GM19351 (cell line): ENCODE data around the gene LCP2.

Experiments used
- ATAC-seq: cut with Tn5 transposase; IDR thresholded peaks from one replicate; pipeline ENCODE4 v1.9.1; 2021; ENCODE audit warnings: mild to moderate bottlenecking, moderate library complexity; ENCODE audit not compliant: unreplicated experiment

Gene LCP2

DNA sequence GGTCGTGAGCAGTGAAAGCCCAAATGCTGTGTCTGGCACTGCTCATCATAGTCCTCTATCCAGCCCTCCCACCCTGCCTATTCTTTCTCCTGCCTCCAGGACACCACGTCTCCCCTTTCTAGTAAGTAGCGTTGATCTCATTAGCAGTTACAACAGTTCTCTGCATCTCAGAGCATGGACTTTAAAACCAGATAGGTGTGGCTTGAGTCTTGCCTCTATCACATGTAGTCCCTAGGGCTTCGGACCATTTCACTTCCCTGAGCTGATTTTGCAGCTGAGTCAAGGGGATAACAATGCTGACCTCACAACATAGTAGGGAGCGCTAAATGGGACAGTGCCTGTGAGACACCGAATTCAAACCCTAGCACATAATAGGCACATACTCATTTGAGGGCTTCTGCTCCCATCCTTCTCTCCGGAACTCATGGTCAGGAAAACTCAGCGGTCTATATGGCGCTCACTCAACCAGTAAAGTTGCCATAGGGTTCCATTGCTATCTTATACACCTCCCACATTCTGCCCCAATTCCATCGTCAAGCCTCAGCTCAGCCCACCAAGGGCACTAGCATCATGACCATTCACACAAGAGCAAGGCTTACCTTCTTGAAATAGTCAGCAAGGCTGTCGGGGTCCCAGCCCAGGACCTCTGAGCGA is 515 bp downstream of the LCP2 start:
- peak; percentile 55 for ATAC-seq

DNA sequence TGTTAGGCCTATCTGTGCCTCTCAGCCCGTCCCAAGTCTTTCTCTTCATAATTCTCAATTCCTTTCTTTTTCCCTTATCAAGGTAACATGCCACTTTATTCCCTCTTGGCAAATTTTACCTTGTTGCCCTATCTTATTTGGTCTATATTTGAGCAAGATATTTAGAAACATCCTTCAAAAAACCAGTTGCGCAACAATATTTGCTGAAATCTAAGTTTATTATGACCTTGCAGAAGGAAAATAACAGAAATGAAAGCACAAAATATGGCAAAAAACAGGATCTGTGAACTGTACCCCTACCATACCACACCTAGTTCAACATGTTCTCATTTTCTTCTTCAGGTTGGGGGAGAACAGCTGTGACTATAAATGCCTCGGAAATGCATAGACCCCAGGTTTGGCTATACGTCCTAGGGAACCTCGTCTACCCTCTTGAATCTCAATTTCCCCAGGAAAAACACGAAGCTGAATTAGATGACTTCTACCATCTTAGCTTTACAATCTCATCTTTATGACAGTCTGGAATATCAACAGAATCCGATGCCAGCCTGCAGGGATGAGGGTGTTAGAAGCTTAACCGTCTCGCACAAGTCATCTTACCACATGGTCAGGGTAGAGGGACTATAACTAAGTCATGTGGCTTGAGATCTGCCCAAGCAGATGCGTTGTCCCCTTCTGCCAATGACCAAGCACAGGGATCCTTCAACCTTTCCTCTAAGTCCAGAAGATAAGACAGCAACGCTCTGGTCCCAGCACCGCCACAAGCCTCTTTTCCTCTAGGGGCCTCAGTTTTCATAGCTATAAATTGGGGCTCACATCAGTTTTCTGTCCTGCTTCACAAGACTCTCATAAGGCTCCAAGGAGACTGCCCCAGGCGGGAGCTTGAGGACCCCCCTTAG is 1.3 kb downstream of the LCP2 start:
- no peak for ATAC-seq

DNA sequence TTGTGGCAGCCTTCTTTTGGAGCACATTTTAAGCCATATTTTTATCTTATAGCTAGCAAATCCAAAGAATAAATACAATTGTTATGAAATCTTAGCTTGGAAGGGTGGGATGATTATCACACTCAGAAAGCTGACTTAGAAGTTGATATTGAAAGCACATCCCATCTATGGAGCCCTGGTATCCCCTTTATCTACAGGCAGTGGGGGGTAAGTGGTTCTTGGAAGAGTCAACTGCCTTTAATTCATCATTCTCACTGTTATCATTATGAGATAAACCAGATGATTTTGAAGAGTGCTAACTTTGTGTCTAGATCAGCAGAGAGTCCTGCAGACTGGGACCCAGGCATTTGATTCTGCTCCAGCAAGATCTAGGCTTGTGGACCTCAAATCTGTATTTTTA is 3.0 kb downstream of the LCP2 start:
- ATAC-seq, result no peak

DNA sequence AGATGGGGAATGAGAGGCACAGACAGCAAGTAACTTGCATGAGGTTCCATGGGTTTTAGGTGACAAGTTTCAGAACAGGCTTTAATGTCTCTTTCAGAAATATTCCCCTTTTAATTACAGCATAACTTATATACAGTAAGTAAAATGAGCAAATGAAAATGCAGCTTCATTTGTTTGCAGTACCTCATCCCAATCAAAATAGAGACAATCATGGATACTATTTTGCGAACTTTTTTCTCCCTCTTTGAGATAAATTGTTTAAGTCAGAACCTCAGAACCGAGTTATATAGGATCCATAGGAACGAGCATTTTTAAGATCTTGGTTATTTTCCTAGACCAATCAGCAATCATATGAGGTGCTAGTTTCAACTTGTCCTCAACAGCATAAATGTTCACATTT is 3.5 kb downstream of the LCP2 start:
- ATAC-seq, result no peak

DNA sequence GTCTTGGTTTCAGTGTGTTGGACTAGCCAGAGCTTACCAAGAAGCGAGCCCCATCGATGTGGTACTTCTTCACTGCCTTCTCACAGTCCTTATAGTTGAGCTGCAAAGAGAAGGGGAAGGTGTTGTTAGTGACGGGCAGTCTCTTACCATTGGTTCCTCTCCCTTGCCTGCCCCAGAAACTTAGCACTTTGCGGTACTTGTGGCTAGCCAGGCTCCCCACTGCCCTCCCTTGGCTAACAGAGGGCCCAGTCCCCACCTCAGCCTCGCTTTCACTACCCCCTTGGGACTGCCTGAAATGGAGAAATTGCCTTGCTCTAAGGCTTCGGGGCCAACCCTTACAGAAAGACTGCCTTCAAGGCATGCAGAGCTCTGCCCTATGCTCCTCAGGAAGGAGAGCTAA is 4.3 kb downstream of the LCP2 start:
- ATAC-seq, result peak; percentile 76

DNA sequence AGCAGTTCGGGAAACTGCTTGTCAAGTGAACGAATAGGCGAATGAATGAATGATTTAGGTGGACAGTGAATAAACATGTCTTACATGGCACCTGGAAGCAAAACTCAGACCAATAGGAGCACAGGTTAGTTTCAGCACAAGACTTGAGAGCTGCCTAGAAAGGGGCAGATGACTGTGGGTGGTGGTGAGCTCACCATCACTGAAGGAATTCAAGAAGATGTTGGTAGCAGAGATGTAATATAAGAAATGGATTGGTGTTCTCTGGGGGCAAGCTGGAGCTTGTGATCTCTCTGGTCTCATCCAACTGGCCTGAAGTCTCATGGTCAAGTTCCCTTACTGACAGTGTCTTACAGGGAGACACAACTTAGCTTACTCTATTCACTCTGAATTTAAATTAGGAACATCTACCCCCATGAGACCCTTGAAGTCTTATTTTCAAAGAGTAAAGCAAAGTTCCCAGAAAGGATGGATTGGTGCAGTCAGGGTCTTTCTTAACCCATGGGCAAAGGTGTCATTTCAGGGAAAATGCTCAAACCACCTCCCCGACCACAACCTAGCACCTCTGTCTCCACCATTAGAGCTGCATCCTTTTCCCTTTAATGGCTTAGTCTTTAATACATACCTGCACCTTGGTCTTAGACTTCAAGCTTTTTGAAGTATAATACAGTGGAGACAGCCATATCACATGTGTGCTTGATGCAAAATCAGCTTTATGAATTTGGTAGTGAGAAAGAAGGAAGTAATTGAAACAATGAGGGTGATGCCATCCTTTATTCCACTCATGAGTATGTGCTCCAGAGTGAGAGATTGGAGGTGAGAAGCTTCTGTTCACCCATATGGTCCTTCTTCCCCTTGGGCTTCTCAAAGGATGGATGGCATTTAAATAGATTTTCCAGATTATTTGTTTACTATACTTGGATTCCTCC is 5.1 kb downstream of the LCP2 start:
- no peak for ATAC-seq

DNA sequence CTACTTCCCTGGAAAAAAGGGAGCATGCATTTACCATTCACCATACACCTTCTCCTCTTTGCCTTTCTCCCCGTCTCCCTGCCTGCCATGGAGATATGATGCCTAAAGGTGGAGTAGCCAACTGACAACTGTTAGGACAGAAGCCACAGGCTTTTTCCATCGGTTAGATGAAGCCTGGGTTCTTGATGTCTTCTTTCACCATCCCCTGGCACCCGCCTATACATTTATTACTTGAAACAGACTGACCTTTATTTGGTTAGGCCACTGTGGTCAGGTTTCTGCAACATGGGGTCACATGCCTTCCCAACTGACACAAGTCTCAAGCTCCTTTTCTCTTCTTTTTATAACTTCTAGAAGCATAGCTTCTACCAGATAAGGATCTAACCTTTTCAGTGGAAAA is 7.1 kb downstream of the LCP2 start:
- ATAC-seq, result no peak

DNA sequence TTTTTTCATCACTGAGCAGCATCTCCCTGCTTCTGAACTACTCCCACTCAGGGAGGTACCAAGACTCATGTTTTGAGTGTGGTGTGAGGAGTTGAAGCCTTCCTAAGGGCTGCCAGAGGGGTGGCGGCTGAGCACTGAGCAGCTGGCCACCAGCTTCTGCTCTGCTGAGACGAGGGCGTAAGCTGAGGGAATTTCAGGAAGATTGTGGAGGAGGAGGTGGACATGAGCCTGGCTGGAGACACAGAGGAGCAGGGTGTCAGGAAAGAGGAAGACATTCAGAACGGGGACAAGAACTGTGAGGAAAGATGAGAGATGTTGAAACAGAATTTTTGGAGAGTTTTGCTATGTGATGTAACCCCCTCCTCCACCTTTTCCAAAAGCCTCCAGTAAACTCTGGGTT is 7.8 kb downstream of the LCP2 start:
- ATAC-seq, result no peak

DNA sequence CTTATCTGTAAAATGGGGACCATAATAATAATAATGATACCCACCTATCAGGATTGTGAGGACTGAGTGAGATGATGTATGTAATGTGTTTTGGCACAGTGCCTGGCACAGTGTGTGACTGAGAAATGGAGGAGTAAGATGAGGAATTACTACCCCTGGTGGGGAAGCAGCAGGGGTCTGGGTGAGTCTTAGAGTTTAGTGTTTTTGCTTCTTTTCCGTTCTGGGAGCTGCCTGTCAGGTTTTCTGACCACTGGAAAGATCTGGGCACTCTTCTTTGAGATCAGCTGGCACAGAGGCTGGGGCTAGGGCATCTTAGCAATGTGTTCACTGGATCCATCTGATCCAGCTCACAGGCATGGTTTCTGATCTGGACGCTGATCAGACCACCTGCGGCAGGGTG is 8.5 kb downstream of the LCP2 start:
- no peak for ATAC-seq

DNA sequence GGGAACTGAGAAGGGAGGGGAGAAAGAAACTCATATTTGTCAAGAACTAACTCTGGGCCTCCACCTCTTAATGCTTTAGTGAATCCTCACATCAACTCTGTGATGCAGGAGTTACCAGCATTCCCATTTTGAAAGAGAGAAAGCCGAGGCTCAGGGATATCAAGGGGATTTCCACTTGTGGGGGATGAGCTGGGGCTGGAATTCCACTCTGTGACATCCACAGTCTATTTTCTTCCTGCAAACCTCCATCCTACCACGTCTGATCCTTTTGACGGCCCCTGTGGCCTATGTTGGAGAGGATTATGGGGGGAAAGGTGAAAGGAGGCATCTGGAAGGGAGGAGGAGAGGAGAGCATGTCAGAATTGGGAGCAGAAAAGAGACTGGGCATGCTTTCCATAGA is 9.0 kb downstream of the LCP2 start:
- no peak for ATAC-seq

DNA sequence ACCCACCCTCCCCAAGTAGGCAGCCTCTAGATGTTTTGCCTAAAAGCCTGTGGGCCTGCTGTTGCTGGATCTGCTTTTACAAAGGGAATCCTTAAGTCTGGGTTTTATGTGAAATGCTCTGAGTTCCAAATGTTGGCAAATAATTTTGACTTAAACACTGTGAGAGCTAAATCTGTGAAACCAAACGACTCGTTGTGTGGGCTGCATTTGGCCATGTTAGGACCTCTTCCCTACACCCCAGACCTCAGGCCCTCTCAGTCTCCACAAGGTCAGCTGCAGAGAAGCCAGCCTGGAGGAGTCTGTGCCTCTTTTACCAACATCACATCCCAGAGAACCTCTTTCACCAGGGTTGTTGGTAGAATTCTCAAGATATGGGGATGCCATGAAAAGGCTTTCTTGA is 9.4 kb downstream of the LCP2 start:
- no peak for ATAC-seq

DNA sequence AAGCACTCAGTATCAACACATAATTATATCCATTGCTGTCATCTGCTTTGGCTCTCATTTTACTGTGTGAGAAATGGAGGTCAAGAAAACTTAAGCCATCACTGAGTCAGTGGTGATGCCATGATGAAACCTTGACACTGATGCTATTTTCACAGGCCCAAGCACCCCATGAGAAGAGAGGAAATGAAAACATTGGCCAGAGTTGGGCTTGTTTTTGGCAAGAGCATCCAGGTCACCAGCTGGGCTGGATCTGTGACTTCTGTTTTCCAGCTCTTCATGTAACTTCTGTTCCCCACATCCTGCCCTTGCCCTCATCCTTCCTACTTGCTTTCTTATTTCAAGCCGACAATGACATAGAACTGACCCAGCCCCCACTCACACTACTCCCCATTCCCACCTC is 10.0 kb downstream of the LCP2 start:
- ATAC-seq, result no peak

DNA sequence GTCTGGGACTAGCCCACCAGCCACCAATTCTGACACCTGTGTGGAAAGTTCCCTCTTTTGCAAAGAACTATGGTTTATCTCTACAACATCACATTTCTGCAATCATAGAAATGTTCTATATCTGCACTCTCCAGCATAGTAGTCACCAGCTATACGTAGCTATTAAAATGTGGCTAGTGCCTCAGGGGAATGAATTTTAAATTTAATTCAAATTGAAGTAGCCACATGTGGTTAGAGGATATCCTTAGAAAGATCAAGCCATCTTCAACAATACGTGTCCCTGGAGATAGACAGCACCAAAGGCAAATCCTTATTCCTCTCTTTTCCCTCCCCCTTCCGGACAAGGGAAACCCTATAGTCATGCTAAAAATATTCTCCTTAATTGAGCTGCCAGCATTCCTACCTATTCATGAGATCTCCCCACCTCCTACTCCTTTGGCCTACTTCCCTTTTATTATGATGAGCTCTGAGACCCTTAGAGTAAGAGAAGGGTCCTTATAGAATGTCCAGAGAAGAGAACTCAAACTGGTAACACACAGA is 11.1 kb downstream of the LCP2 start:
- no peak for ATAC-seq

DNA sequence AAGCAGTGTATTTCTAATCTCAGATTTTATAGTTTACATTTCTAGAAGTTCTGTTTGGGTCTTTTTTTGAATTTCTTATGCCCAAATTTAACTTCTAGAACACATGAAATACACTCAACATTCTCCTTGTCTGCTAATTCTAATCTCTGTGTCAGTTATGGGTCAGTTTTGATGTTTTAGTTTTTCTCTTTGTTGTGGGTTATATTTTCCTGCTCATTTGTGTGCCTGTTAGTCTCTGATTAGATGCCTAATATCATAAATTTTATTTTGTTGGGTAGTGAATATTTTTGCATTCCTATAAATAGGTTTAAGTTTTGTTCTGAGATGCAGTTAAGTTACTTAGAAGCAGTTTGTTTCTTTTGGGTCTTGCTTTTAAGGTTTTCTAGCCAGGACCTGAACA is 12.4 kb downstream of the LCP2 start:
- no peak for ATAC-seq

DNA sequence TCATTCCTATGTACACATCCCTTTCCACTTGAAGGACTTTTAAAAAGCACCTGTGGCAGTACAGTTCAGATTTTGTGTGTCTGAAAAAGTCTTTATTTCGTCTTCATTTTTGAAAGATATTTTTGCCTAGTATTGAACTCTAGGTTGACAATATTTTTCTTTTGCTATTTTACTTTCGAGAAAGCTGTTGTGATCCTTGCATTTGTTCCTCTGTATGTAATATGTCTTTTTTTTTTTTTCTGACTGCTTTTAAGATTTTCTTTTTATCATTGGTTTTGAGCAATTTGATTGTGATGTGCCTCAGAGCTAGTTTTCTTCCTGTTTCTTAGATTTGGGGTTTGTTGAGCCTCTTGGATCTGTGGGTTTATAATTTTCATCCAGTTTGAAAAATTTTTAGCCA is 13.3 kb downstream of the LCP2 start:
- no peak for ATAC-seq

DNA sequence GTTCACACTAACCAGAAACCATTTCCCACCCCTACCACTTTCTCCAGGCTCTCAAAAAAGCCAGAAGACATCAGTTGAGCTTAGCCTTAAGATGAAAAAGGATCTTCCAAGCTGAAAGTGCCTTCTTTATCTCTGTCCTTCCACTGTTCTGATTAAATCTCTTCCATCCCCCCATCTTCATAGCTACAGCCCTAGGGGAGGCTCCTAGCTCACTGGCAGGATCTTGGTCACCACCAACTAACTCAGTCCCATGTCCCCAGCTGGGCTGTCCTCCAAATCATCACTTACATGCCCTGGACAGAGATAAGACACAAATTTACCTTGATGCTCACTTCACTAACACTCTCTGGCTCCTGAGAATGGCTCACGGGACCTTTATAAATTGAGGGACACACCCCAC is 14.3 kb downstream of the LCP2 start:
- ATAC-seq, result no peak

DNA sequence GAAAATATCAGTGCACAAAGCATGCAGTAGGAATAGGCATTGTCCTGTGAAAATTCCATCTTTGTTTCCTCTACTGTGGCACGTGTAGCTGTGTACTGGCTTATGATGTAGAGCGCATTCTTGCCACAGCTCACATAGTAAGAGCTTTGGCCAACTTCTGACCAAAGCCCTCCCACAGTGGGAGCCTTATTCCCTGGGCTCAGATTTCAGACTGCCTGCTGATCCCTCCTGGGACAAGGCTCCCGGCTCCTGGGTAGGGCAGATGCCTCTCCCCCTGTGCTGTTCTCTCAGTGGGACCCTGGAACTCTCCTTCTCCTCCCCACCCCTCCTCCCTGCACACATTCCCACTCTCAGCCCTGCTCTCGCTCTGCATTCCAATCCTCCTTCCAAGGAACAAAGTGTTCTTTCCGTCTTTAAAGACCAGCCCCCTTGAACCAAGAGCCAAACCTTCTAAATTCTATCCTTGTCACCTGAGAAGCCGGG is 17.5 kb downstream of the LCP2 start:
- no peak for ATAC-seq

DNA sequence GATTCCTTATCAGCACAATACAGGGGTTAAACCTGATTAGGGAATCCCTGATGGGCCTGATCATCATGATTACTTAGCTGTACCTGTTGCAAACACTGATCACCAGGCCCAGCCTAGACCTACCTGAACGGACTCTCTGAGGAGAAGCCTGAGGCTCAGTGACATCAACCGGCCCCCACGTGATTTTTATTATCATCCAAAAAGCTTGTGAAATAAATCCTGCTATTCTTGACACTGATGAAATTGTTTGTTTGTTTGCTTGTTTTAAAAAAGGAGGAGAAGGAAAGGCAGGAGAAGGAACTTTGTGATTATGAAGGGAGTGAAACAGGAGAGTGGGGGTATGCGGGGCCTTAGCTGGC is 18.1 kb downstream of the LCP2 start:
- no peak for ATAC-seq

DNA sequence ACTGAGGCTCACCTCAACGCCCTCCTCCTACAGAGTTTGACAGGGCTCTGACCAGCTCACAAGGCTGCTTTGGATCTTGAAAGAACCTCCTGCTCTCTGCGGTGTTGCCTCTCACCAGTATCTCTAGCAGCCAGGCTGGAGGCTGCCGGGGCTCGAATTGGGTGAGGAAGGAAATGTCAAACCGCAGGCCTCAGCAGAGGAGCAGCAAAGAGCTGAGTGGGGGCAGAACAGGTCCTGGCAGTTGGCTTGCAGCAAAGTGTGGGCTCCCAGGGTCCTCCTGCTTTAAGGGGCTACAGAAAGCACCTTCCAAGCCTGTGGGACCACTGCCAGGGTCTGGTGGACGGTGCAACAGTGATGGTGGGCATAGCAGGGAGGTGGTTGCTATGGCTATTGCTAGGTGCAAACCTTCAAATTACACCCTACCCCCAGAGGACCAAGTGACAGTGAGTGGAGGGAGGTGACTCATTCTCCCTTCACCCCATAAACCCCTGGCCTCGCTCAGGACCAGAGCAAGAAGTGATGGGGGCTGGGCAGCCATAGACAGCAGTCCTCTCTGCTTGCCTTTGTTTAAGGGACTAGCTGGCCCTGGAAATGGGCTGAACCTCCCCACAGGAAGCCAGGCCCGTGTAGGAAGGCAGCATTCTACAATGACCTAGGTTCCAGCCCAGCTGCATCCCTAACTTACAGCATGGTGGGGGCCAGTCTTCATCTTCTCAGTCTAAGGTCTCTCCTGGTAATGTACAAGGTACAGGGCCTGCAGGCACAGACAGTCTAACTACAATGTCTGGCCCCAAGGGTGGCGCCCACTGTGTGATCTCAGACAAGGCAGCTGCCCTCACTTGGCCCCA is 18.7 kb downstream of the LCP2 start:
- peak; percentile 82 for ATAC-seq

DNA sequence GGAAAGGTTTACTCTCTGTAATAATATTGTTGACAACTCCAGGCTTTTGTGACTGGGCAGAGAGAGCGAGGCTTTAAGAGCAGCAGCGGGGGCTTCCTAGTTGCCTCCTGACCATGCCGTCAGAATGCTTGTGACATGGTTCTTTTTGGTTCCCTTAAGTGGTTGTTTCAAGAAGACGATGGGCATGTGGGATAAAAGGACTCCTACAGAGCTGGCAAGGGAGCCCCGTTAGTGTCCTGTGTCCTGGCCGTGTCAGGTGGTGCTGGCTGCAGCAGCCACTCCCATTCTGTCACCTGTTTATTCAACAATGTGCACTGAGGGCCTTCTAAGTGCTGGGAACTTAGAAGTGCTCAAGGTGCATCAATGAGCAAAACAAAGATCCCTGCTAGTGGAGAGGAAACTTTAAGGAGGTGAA is 19.7 kb downstream of the LCP2 start:
- ATAC-seq, result no peak
